ENCODE data around the gene CSNK2A1. TPM values are rescaled to one million over a fixed set of nuclear protein-coding genes. Genes with fewer than 3 reads are reported as not detected.

The CSNK2A1 gene
- total RNA-seq, 6 experiments from 2014 or later: 124 to 150 (median 135) TPM

DNA sequence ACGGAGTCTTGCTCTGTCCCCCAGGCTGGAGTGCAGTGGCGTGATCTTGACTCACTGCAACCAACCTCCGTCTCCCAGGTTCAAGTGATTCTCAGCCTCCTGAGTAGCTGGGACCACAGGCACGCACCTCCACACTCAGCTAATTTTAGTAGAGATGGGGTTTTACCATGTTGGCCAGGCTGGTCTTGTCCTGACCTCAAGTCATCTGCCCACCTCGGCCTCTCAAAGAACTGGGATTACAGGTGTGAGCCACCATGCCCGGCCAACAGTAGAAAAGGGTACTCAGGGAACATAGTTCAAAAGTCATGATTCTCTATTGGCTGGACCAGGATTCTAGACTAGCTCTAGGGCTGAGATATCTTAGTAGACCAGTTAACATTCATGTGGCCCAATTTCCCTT, 5.6 kb downstream of the CSNK2A1 start:
- Mint-ChIP-seq H3K36me3 (ENCODE audit: low read depth) (peaks cover 46% of the 10 kb centered on the region), H3K27me3 (ENCODE audit: insufficient read depth) (no peaks in the 10 kb centered on the region)

DNA sequence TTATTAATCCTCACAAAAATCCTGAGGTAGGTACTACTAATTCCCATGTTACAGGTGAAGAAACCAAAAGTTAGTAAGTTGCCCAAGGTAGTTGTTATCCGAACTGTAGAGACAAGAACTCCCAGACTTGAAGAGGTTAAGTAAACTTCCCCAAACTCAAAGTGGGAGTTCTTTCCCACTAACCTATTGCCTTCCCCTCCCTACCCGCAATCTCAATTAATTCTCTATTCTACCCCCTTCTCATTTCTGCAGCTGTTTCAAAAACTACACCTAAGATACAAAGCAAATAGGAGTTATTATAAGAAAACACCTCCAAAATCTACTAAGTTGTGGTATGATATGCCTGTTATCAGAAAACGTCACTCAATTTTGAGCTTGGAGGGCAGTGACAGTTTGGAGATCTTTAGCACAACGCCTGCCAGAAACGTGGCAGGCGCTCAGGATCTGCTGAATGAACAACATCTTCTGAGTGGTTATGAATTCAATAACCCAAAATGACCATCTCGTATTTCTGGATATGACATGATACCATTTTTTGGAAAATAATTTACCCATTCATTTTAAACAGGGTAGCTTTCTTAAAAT, 7.1 kb downstream of the CSNK2A1 start:
- H3K4me3 Mint-ChIP-seq: no peak overlapping the region
- peaks cover 64% of the 10 kb centered on the region for H3K4me1 Mint-ChIP-seq (ENCODE audit: low read depth)
- H3K36me3 Mint-ChIP-seq (ENCODE audit: low read depth): peaks cover 35% of the 10 kb centered on the region
- TF ChIP-seq, protein P1, sequence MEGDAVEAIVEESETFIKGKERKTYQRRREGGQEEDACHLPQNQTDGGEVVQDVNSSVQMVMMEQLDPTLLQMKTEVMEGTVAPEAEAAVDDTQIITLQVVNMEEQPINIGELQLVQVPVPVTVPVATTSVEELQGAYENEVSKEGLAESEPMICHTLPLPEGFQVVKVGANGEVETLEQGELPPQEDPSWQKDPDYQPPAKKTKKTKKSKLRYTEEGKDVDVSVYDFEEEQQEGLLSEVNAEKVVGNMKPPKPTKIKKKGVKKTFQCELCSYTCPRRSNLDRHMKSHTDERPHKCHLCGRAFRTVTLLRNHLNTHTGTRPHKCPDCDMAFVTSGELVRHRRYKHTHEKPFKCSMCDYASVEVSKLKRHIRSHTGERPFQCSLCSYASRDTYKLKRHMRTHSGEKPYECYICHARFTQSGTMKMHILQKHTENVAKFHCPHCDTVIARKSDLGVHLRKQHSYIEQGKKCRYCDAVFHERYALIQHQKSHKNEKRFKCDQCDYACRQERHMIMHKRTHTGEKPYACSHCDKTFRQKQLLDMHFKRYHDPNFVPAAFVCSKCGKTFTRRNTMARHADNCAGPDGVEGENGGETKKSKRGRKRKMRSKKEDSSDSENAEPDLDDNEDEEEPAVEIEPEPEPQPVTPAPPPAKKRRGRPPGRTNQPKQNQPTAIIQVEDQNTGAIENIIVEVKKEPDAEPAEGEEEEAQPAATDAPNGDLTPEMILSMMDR (IDR thresholded peaks at IDR 0.05): no peak
- no peak overlapping the region for H3K27ac Mint-ChIP-seq
- H3K9me3 Mint-ChIP-seq: peaks cover 20% of the 10 kb centered on the region
- DNase-seq: no peak
- no peaks in the 10 kb centered on the region for H3K27me3 Mint-ChIP-seq (ENCODE audit: insufficient read depth)

More for the DNA sequence above, 5.6 kb downstream of the CSNK2A1 start:
- Mint-ChIP-seq H3K4me3 (no peak overlapping the region), H3K9me3 (peaks cover 29% of the 10 kb centered on the region), H3K4me1 (ENCODE audit: low read depth) (peaks cover 79% of the 10 kb centered on the region), H3K27ac (no peak overlapping the region)
- DNase-seq: no peak
- TF ChIP-seq, protein P1 (IDR thresholded peaks at IDR 0.05): no peak

DNA sequence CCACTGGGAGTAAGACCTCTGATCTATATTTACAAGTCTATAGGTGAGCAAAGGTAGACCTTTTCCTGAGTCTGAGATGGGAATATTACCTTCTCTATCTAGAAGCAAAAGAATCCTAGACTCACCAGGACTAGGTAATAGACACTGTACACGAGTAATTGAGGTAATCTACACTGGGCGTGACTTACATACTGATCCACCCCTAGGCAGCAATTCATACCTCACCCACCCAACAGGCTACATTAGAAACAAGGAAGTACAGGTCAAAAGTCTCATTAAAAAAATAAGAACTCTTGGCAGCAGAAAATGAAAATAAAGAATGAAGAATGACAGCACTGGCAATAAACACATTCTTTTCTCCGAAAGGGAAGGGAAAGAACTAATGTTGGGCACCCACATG, 7.6 kb downstream of the CSNK2A1 start:
- DNase-seq: no peak
- Mint-ChIP-seq H3K27ac (no peak overlapping the region), H3K36me3 (ENCODE audit: low read depth) (peaks cover 31% of the 10 kb centered on the region), H3K4me3 (no peak overlapping the region), H3K4me1 (ENCODE audit: low read depth) (peaks cover 63% of the 10 kb centered on the region), H3K9me3 (peaks cover 17% of the 10 kb centered on the region), H3K27me3 (ENCODE audit: insufficient read depth) (no peaks in the 10 kb centered on the region)
- TF ChIP-seq, protein P1 (IDR thresholded peaks at IDR 0.05): no peak

DNA sequence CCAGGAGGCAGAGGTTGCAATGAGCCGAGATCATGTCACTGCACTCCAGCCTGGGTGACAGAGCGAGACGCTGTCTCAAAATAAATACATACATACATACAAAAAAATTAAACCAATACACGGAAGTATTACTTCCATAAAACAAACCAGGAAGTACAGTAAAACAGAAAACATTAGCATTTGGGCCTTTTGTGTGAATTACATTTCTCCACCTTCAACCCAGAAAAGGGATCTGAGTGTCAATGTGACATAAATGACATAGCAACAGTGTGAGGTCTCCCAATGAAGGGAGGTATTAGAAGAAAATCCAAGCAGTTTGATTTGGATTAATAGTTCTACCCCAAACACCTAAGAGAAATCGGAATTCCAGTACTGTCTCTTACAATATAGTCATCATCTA, 10.1 kb downstream of the CSNK2A1 start:
- Mint-ChIP-seq H3K9me3 (no peaks in the 10 kb centered on the region), H3K4me3 (no peak overlapping the region), H3K36me3 (ENCODE audit: low read depth) (peaks cover 13% of the 10 kb centered on the region), H3K4me1 (ENCODE audit: low read depth) (peaks cover 59% of the 10 kb centered on the region), H3K27ac (no peak overlapping the region), H3K27me3 (ENCODE audit: insufficient read depth) (peaks cover 2% of the 10 kb centered on the region; the same call in 1 of the 2 replicates)
- TF ChIP-seq, protein P1 (IDR thresholded peaks at IDR 0.05): no peak
- no peak for DNase-seq

DNA sequence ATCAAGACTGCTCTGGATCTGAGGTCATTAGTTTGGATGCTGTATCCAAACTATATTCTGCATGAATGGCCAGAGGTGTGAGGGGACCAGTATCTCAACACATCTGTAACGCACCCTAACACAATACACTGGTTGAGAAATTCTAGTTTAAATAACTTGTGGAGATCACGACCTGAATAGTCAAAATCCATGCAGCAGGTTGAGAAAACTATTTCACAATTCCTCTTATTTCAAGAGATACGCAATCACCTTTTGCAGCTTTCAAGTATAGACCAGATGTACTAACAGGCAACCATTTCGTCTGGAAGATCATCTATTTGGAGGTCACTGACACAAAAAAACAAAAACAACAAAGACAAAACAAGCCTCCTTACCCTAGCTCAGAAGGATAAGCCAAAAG, 11.1 kb downstream of the CSNK2A1 start:
- no peak for DNase-seq
- TF ChIP-seq, protein P1 (IDR thresholded peaks at IDR 0.05): no peak
- H3K9me3 Mint-ChIP-seq: no peaks in the 10 kb centered on the region
- H3K4me1 Mint-ChIP-seq (ENCODE audit: low read depth): peaks cover 53% of the 10 kb centered on the region
- peaks cover 16% of the 10 kb centered on the region for H3K36me3 Mint-ChIP-seq (ENCODE audit: low read depth)
- H3K27me3 Mint-ChIP-seq (ENCODE audit: insufficient read depth): peaks cover 2% of the 10 kb centered on the region; the same call in 1 of the 2 replicates
- no peak overlapping the region for H3K27ac Mint-ChIP-seq
- no peak overlapping the region for H3K4me3 Mint-ChIP-seq

Data from HFFc6 (cell line).